HG02973 (cell line): Measurements from ENCODE around the gene PEX5L.

Source experiments
- ATAC-seq: cut with Tn5 transposase; IDR thresholded peaks from one replicate; pipeline ENCODE4 v1.9.1; 2021; ENCODE audit warnings: moderate library complexity; ENCODE audit not compliant: unreplicated experiment

Gene PEX5L

DNA sequence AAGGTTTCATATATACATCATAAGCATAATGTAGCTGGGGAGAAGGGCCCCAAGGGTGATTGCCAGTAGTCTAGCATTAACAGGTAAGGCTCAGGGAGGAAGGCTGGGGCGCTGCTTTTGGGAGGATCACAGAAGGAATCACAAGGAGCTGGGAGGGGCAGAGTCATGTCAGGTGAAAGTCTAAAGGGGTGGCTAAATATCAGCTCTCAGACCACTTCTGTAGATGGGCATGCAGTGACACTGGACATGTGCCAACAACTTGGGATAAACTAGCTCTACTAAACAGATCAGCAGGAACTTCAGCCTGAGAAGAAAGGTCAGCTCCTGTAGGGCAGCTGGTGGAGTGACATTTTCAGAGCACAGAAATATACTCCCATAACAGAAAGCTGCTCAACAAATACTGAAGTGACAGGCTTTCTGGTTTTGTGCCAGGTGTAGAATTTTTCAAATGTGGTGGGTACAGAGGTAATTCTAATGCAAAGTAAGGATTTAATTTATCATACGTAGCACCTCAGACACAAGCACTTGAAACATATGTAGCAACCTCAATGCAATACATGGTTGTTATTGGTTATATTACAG, 79.4 kb downstream of the PEX5L start:
- no peak for ATAC-seq

DNA sequence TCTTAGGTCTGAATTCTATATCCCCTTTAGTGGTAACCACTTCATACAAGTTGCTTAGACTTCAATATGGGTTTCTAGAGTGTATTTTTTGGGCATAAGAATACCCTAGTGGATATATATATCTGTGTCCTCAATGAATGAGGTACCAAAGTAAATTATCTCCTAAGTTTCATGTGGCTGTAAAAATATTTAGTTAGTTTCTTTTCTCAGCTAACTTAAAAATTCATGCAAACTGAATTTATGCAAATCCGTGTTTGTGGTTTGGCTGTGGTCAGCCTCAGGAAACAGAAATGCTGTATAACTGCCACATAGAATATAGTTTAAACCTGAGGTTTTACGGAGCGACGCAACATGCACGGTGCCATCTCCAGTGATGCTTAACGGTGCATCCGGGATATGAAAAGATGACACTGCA, 80.3 kb downstream of the PEX5L start:
- peak; percentile 91 for ATAC-seq

DNA sequence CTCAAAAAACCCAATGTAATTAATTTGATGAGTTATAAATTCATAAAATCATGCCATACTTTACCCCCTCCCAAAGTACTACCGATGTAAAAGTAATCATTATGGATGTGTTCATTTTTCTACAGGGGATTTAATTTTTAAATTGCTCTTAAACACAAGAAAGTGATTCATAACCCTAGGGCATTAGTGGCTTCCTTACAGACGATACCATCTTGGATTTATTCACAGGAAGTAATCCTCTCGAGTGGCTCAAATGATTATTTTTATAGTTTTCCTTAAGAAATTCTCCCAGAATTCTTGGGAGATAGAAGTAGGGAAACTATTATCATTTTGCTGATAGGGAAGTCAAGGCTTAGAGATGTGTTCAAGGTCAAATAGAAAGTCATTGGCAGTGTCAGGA, 80.9 kb downstream of the PEX5L start:
- no peak for ATAC-seq

DNA sequence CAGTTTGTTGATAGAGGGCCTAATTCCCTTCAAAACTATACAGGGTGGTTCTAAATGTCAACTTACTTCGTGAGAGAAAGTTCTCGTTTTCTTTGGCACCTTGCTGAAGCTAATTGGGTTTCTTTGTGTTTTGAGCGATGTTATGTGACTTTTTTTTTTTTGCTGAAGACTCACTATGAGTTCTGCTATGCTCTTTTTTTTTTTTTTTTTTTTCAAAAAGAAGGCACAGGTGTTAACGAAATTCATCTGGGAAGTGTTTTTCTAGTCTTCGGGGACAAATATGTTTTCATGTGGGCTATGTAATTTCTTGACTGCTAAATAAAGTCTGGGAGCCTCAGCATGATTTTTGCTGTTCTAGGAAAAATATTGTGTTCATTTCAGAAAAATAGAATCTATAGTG, 81.5 kb downstream of the PEX5L start:
- no peak for ATAC-seq

DNA sequence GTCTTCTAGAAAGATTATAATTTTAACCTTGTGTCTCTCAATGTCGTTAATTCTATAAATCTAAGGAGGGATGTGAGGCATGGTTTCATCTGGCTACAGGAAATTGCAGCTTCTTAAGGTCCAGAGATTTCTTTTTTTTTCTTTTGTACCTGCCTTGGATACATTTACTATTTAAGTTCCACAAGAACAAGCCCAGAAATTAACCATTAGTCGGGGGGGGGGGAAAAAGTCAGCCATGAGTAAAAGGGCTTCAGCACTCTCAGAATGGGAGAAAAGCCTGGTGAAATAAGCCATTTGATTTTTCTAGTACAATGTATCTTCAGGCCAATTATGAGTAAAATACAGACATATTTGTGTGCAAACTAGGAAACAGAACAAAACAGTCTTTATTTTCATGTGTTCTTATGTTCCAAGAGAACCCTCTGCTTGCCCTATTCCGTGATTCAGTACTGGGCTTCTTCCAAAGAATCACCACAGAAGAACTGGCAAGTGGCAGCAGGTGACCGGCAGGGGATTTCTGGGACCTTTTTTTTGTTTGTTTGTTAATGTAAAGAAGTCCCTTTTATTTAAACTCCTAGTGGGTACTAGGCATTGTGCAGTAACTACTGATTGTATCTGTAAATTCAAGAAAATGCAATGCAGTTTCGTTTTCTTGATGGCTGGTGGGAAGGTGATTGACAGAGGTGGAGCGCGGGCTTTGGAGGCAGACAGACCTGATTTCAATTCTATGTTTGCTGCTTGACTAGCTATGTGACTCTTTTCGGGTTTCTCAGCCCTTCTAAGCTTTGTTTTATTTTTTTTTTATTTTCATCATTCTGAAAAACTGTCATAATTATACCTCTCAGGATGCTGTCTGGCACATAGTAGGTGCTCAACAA, 82.5 kb downstream of the PEX5L start:
- ATAC-seq: no peak

DNA sequence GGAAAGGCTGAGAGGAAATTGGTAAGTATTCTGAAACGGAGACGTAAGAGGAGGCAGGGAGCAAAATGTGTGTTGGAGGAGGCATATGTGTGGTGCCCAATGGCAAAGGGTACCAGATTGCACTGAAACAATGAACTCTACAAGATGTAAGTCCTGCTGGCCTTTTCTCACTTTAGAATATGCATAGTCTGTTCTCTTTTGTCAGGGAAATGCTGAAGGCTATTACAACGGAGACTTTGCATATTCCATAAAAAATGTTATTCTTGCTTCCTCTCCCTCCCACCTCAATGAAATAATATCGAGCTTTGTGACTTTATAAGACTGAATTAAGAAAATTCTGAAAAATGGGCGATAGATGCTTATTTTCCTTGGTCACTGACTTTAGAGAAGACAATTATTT, 85.9 kb downstream of the PEX5L start:
- no peak for ATAC-seq

DNA sequence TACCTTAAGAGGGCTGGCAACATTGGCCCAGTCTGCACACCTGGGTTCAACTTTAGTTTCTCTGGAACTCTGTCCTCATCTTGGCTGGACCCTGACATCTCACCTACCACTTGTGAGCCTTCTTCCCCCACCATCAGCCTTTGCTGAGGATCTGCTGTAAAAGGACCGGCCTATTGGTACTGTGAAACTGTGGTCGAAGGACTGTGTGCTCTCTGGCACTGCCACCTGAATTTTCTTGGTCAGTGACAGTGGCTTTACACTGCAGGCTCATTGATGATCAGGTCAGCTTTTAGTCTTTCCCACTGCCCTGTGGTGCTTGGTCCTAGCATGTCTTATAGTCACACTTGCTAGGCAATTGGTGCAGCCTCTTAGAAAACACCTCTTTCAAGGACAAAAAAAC, 86.9 kb downstream of the PEX5L start:
- ATAC-seq: peak; percentile 21

DNA sequence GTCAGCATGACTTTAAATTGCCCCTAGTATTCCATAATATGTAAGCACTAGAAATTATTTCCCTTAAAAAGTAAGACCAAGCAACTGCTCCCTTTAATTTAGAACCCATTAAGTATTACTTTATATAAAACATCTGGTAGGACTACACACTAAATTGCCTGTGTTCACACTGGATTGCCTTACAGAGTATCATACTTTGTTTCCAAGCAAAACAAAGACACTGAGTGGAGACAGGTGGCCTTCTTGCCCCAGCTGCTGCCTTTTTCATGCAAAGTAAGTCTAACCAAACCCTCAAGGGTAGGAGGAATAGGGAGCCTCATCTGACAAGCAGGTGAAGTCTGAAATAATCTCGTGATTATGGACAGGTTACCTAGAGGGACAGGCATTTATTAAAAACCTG, 87.3 kb downstream of the PEX5L start:
- peak; percentile 74 for ATAC-seq

DNA sequence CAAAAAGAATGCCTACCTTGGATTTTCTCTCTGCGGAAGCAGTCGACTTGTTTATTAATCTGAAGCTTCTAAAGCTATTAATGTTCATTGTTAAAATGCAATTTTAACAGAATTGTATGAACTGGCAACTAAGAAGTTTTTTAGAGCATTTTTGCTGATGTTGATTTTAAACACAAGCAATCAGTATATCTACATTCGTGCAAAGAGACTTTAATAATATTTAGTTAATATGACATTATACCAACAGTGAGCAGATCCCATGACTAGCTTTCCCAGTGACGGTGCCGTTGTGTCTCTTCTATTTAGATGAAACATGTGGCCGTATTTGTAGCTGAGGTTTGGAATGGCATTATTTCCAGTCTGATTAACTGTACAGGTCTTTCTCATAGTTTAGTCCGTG, 88.0 kb downstream of the PEX5L start:
- no peak for ATAC-seq

DNA sequence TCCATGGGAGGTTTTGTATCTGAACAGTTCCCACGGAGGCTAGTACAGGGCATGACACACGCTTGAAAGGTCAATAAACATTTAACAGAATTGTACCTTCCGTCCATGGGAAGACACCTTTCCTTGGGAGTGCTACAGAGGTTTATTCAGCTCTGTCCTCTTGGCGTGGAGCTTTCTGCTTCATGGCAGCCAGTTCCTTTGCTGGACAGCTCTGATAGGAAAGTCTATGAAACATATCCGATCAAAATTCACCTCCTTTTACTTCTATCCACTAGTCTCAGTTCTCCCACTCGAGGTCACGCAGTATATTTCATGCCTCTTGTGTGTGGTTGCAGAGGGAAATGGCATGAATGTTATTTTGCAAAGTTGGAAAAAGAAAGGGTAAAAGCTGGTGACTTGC, 91.2 kb downstream of the PEX5L start:
- no peak for ATAC-seq

DNA sequence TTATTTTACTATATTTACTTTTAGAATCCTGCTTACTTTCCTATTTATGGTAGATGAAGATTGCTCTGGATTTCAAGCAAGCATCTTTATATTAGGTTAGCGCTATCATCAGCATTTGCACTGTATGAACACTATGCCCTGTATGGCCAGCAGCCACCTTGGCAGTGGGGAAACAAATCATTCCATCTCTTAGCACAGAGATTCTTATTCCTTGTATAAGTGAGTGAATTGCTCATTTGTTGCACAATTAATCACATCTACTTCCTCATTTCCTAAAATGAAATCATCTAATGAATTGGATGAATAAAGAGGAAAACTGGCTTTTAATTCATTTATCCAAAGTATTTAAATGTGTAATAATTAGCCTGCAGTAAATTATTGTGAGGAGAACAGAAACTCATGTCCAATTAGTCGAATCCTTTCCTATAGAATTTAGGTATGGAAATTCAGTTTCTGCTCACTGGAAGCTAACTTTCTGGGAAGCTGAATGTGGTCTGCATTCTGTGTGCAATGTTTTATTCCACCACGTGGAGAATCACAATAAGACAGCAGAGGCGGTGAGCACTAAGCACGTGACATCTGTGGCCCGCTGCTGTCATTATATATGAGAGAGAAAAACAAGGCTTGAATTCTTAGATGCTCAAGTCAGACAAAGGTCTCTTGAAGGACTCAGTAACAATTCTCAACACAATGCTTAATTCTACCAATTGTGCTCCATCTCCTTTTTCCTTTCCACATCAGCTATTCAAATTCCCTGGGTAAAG, 93.4 kb downstream of the PEX5L start:
- no peak for ATAC-seq

DNA sequence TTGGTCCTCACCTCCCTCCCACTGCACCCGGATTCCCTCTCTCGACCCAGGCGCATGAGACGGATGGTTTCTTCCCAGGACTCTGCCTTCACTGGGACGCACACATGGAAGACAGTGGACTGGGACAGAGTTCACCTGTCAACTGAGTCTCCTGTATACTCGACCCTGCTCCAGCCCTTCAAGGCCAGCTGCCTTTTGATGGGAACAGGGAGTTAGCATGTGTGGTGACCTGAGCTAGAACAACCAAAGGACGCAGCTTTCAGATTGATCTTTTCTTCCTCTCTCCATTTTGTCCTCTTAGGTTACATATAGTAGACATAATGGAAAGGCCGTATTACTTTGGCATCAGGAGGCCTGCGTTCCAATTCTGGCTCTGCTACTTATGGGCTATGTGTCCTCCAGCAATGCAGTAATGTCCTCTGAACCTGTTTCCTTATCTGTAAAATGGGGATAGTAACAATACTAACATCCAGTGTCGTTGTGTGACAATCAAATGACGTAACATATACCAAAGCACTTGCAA, 94.1 kb downstream of the PEX5L start:
- ATAC-seq: peak; percentile 6

DNA sequence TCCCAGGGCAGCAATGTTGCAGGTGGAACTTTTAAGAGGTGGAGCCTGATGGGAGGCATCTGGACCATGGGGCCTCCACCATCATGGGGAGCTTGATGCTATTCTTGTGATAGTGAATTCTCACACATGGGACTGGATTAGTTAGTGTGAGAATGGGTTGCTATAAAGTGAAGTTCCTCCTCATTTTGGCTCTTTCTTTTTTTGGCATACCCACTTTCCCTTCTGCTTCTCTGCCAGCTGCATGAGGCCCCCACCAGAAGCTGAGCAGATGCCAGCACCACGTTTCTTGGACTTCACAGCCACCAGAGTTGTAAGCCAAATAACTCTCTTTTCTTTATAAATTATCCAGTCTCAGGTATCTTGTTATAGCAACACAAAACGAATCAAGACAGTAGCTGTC, 101.0 kb downstream of the PEX5L start:
- no peak for ATAC-seq

DNA sequence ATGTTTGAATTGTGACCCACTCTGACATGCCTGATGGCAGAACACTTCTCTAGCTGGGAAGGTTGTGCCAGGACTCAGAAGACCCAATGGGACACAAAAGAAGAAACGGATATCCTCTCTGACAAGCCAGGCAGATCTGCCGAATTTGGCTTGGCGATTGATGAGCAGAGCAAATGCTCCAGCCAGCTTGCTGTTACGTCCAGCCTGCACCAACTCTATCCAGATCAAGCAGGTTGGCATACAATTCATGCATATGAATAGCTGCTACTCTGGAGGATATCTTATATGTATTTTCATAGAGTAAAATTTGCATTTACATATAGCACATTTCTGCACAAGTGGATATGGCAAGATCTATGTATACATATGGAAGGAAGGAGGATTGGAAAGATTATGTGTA, 102.8 kb downstream of the PEX5L start:
- no peak for ATAC-seq

DNA sequence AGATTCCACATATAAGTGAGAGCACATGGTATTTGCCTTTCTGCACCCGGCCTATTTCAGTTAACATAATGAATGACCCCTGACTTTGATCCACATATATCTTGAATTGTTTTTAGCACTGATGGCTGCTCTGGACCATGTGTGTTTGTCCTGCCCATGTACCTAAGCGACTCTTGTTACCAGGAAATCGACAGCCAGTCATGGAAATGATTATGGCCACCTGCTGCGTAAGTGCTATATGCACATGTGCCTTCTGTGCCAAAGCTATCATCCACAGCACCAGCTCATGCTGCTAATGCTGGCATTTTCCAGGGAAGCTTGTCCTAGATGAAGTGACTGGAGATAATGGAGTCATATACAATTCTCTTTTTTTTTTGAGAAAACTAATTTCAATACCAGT, 103.7 kb downstream of the PEX5L start:
- no peak for ATAC-seq

DNA sequence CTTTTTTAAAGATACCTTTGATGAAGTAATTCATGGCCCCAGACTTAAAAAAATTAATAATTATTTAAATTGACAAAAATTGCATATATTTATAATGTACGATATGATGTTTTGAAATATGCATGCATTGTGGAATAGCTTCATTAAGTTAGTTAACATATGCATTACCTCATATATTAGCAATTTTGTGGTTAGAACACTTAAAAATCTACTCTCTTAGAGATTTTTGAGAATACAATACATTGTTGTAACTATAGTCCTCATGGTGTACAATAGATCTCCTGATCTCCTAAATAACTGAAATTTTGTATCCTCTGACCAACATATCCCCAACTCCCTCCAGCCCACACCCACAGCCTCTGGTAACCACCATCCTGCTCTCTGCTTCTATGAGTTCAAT, 104.1 kb downstream of the PEX5L start:
- ATAC-seq: no peak

DNA sequence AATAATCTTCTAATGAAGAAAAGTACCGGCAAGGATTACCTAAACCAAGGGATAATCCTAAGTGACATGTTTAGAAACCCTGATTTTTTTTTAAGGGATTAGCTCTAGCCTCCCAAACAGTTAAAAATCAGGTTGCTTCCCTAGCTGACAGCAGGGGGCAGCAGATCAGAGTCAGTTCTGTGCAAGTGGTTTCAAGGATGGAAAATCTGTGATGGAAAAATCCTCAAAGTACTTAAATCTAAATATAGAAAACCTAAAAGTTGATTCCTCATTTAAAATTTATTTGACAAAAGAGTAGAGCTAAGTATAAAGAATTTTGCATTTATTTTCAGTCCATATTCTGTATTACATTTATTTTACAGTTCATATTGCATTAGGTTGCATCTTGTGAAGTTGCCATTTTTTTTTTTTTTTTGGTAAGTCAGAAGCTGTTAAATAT, 107.6 kb downstream of the PEX5L start:
- peak; percentile 76 for ATAC-seq

DNA sequence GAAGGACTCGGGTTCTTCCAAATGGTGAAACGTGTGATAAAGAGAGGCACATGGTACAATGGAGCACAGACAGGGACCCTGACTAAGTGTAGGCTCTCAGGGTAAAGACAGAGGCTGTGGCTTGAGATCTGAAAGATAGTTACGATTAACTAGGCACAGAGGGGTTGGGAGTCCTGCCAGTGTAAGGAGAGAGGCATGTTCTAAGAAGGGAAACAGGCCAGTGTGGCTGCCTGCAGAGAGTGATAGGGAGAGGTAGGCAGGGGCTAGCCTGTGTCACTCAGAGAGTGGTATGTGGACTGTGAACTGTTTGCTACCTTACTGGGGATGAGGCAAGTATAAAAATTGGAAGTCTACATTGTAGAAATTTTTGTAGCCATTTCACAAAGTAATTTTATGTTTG, 109.5 kb downstream of the PEX5L start:
- no peak for ATAC-seq

DNA sequence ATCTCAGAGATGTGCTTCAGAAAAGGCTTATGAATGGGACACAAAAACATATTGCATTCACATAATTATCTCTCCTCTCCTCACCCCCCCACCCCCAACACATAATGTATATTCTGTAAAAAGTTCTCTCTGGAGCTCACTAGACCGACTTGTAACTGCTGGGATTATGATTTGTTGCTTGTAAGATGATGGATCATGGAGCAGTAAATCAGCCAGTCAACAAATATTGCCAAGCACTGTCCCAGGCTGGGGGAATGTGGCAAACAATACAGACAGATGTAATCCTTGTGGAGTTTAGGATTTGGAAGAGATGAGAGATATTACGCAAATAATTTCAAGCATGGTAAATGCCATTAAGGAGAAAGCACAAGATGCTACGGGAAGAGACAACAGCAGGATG, 114.8 kb downstream of the PEX5L start:
- no peak for ATAC-seq

DNA sequence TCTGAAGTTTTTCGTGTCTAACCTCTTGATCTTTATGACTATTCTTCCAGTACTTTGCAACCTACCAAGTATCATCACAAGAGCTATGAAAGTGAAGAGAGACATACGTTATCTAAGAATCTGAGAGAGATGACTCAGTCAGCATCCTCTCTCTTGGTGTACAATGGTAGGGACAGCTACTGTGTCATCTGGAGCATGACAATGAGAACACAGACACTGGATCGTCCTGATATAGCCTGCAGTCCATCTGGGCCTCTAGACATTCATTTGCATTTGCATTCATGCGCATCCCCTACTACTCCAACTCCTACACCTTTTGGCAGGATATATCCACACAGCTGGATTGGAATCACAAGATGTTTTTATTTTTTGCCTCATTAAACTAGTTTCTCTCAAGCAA, 115.2 kb downstream of the PEX5L start:
- ATAC-seq: peak; percentile 98

DNA sequence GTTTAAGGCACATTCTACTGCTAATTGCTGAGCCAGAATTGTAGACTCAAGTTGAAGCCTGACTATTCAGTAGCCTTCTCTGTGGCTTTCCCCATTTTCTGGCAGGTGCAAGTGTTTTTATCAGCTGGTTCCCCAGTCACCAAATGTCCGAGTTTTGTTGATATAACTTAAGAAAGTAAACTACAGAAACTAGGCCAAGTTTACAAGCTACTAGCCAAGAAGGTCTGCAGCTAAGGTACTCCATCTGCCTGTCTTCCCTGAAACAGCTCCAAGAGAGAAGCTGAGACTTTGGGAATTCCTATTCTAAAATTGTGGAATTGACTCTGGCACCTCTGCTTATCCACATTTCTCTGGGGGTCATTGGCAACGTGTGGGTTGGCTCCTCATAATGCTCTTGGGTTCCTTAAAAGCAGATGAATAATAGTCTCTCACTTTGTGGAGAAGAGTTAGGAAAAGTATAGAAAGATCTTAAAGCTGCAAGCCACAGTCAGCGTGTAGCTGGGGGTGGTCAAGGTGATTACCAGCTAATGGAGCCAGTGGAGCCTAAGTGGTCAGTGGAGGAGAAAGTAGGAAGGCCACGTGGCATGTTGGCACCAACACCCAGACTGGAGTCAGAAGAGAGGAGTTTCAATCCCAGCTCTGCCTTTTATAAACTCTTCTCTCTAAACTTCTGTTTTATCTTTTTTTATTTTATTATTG, 128.8 kb downstream of the PEX5L start:
- ATAC-seq: no peak
